ENCODE measurements around the gene TAF6.

The TAF6 gene

GRCh38 chr7:100122067-100122466 is 2.9 kb upstream of the TAF6 start:
- Histone ChIP-seq H3K79me2 (ENCODE audit: insufficient read depth, low read length) (peaks cover 24% of the 10 kb centered on the region), H3K4me2 (ENCODE audit: low read depth, low read length, poor library complexity, severe bottlenecking) (no peak overlapping the region), H3F3A (ENCODE audit: insufficient read depth) (peaks cover 27% of the 10 kb centered on the region), H3K9me2 (replicated peaks; ENCODE audit: insufficient read depth, low read length) (no peaks in the 10 kb centered on the region), H3K9me3 (ENCODE audit: insufficient read depth, low read length) (no peaks in the 10 kb centered on the region), H3K27ac (ENCODE audit: low read depth, low read length) (no peak overlapping the region), H3K36me3 (ENCODE audit: low read length) (no peaks in the 10 kb centered on the region), H3K4me3 (ENCODE audit: insufficient read depth, low read length, poor library complexity, severe bottlenecking) (no peak overlapping the region), H3K27me3 (ENCODE audit: low read length) (no peaks in the 10 kb centered on the region), H2AFZ (ENCODE audit: low read depth, low read length, severe bottlenecking) (no peak overlapping the region), H4K20me1 (ENCODE audit: low read depth, low read length) (no peaks in the 10 kb centered on the region), H3K9ac (ENCODE audit: low read length) (no peak overlapping the region)
- TF ChIP-seq EZH2phosphoT487 (conservative IDR thresholded peaks at IDR 0.05; ENCODE audit: low read length) (no peak), CTCF (IDR thresholded peaks at IDR 0.05; ENCODE audit: insufficient read depth, low read length, poor library complexity, severe bottlenecking) (no peak)

DNA sequence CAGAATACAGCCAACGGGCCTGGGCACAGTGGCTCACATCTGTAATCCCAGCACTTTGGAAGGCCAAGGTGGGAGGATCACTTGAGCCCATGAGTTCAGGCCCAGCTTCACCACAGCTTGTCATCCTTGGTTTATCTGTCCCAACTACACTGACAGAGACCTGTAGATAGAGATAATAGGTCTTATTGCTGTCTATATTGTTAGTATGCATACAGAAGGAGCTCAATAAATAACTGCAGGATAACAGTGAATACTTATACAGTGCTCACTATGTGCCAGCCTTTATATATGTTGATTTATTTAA is 1.5 kb upstream of the TAF6 start:
- Histone ChIP-seq H3K79me2 (ENCODE audit: insufficient read depth, low read length) (peaks cover 17% of the 10 kb centered on the region), H3K9me2 (replicated peaks; ENCODE audit: insufficient read depth, low read length) (no peaks in the 10 kb centered on the region), H3K27me3 (ENCODE audit: low read length) (no peaks in the 10 kb centered on the region), H2AFZ (ENCODE audit: low read depth, low read length, severe bottlenecking) (no peak overlapping the region), H3K4me2 (ENCODE audit: low read depth, low read length, poor library complexity, severe bottlenecking) (peak overlapping the region; percentile 73), H3K9me3 (ENCODE audit: insufficient read depth, low read length) (no peaks in the 10 kb centered on the region), H3K27ac (ENCODE audit: low read depth, low read length) (peak overlapping the region; percentile 69), H4K20me1 (ENCODE audit: low read depth, low read length) (no peaks in the 10 kb centered on the region), H3K36me3 (ENCODE audit: low read length) (no peaks in the 10 kb centered on the region), H3K9ac (ENCODE audit: low read length) (peak overlapping the region; percentile 79), H3F3A (ENCODE audit: insufficient read depth) (peaks cover 20% of the 10 kb centered on the region), H3K4me3 (ENCODE audit: insufficient read depth, low read length, poor library complexity, severe bottlenecking) (peak overlapping the region; percentile 98)
- TF ChIP-seq EZH2phosphoT487 (conservative IDR thresholded peaks at IDR 0.05; ENCODE audit: low read length) (no peak), CTCF (IDR thresholded peaks at IDR 0.05; ENCODE audit: insufficient read depth, low read length, poor library complexity, severe bottlenecking) (no peak)

DNA sequence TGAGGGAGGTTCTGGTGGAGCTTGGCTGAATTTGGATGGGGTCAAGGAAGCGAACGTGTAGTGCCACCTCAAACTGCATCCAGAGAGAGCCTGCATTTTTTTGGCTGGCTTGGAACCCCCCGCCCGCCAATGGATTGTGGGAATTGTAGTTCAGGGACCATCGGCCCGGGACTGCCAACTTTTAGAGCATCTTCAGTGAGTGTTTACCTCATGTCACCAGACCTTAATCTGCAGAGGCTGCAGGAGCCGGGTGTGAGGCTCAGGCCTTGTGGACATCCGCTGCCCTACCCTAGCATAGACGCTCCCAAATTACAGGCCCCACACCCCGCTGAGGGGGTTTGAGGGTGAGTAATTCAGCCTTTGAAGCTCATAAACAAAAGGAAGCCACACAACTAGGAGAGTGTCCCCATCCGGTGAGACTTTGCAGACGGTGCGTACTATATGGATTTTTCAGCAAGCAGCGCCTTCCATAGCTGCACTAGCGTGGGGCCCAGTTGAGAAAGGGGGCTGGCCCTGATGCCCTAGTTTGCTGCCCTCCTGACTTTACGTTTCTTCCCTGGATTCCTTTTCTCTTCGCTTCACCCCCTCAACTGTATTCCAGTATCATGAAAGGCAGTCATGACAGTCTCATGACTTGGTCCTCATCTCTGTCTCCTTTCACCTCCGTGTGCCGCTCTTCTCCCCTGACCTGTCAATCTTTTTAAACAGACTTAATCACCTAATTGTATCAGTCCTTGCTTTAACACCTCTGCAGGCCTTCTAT is 993 bp upstream of the TAF6 start:
- no peaks in the 10 kb centered on the region for H3K9me2 ChIP-seq (replicated peaks; ENCODE audit: insufficient read depth, low read length)
- TF ChIP-seq CTCF (IDR thresholded peaks at IDR 0.05; ENCODE audit: insufficient read depth, low read length, poor library complexity, severe bottlenecking) (no peak), EZH2phosphoT487 (conservative IDR thresholded peaks at IDR 0.05; ENCODE audit: low read length) (no peak)
- peak overlapping the region; percentile 52 for H2AFZ ChIP-seq (ENCODE audit: low read depth, low read length, severe bottlenecking)
- H3K9me3 ChIP-seq (ENCODE audit: insufficient read depth, low read length): no peaks in the 10 kb centered on the region
- H3K9ac ChIP-seq (ENCODE audit: low read length): peak overlapping the region; percentile 79
- H3K27ac ChIP-seq (ENCODE audit: low read depth, low read length): peak overlapping the region; percentile 69
- H3K4me3 ChIP-seq (ENCODE audit: insufficient read depth, low read length, poor library complexity, severe bottlenecking): peak overlapping the region; percentile 98
- H3K36me3 ChIP-seq (ENCODE audit: low read length): no peaks in the 10 kb centered on the region
- H3K79me2 ChIP-seq (ENCODE audit: insufficient read depth, low read length): peaks cover 12% of the 10 kb centered on the region
- H3F3A ChIP-seq (ENCODE audit: insufficient read depth): peaks cover 20% of the 10 kb centered on the region
- no peaks in the 10 kb centered on the region for H3K27me3 ChIP-seq (ENCODE audit: low read length)
- no peaks in the 10 kb centered on the region for H4K20me1 ChIP-seq (ENCODE audit: low read depth, low read length)
- H3K4me2 ChIP-seq (ENCODE audit: low read depth, low read length, poor library complexity, severe bottlenecking): peak overlapping the region; percentile 73
